GM12875 (cell line): ENCODE data around the gene TSHZ3.

Experiments used
- H3K4me3 ChIP-seq: one replicate; pipeline ENCODE4 v1.5.1; 2011; ENCODE audit warnings: low read depth, low read length, control low read depth
- TF ChIP-seq, protein P1 (sequence below): IDR thresholded peaks from 2 replicates; pipeline ENCODE4 v1.5.1; 2011; ENCODE audit warnings: low read depth, mild to moderate bottlenecking, control low read depth, inconsistent platforms, low read length, moderate library complexity, borderline replicate concordance; ENCODE audit not compliant: insufficient read depth

The TSHZ3 gene

DNA sequence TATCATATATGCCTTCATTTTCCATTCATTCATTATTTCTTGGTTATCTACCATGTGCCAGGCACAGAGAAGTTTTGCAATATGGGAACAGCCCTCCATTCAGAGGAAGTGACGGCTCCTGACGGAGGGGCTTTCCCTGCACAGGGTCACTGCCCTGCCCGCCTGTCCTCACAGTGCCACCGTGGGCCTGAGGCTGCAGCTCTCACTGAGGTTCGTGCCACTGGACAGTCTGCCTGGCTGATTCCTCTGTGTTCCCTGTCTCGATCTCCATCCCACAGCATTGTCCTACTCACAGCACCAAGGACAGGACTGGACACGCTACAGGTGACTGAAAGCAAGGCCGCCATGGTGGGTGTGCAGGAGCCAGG lies 92.7 kb downstream of the TSHZ3 start:
- TF ChIP-seq, protein P1, sequence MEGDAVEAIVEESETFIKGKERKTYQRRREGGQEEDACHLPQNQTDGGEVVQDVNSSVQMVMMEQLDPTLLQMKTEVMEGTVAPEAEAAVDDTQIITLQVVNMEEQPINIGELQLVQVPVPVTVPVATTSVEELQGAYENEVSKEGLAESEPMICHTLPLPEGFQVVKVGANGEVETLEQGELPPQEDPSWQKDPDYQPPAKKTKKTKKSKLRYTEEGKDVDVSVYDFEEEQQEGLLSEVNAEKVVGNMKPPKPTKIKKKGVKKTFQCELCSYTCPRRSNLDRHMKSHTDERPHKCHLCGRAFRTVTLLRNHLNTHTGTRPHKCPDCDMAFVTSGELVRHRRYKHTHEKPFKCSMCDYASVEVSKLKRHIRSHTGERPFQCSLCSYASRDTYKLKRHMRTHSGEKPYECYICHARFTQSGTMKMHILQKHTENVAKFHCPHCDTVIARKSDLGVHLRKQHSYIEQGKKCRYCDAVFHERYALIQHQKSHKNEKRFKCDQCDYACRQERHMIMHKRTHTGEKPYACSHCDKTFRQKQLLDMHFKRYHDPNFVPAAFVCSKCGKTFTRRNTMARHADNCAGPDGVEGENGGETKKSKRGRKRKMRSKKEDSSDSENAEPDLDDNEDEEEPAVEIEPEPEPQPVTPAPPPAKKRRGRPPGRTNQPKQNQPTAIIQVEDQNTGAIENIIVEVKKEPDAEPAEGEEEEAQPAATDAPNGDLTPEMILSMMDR, result no peak
- no peak overlapping the region for H3K4me3 ChIP-seq

DNA sequence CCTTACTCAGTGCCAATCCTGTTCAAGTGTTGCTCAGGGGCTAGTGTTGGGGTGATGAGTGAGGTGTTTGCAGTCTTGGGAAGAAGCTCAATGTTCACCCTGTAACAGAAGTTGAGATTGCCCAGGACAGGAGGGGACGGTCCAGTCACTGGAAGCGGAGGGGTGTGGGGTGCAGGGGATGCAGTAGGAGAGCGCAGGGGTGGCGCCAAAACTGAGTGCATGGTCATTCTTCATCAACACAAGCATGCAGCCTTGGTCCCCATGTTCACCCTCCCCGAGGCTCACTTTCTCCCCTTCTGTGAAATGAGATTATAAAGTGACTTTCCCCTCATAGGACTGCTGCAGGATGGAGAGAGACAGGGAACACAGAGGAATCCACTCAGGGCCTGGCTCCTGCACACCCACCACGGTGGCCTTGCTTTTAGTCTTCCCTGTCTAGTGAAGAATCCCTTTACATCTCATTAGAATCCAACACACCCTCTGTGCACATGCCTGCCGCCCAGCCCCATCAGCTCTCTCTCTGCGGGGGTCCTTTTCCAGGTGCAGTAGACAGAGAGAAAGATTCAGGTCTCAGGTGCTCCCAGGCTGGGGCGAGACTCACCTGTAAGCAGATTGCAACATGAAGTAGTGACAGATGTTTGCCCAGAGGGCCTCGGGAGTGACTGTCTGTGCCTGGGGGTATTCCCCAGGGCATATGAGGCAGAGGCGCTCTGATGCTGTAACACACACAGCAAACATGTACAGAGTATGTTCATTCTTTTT lies 93.2 kb downstream of the TSHZ3 start:
- TF ChIP-seq, protein P1, result no peak
- no peak overlapping the region for H3K4me3 ChIP-seq

GRCh38 chr19:31255174-31255799 lies 93.9 kb downstream of the TSHZ3 start:
- no peak overlapping the region for H3K4me3 ChIP-seq
- TF ChIP-seq, protein P1, result no peak

DNA sequence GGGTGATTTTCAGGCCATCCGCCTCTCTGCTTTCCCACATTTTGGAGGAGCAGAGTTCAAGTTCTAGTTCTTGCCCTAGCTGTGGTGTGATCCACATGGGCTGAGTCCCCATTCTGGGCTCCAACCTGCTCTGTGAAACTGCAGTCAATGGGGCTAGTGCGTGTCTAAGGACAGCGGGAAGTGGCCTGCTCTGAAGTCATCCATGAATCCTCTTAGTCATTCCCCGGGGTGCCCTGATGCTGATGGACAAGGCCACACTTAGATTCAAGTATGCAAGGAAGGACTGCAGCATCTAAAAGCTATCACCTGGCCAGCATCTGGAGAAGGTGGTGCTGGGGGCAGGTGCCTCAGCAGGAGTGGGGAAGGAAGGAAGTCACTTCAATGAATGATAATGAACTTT lies 94.6 kb downstream of the TSHZ3 start:
- TF ChIP-seq, protein P1, result no peak
- H3K4me3 ChIP-seq, result no peak overlapping the region

- TF ChIP-seq, protein P1, result no peak
- H3K4me3 ChIP-seq, result no peak overlapping the region
Measured at GRCh38 chr19:31254180-31254551, 95.1 kb downstream of the TSHZ3 start.

- TF ChIP-seq, protein P1, result no peak
- no peak overlapping the region for H3K4me3 ChIP-seq
Measured at GRCh38 chr19:31253526-31254179, 95.6 kb downstream of the TSHZ3 start.
